K562 (cell line): Measurements from ENCODE around the gene FBRS. TPM values are rescaled to one million over a fixed set of nuclear protein-coding genes. Genes with fewer than 3 reads are reported as not detected.

Experiments
- ATF1 ChIP-seq, 2 experiments: fragments of 450-650 bp in 1 of 2; IDR thresholded peaks; 2 replicates each; pipeline ENCODE4 v1.6.1; 2016; ENCODE audit warnings: missing compliant biosample characterization in 1 of 2, missing genetic modification characterization in 1 of 2
- CBX8 ChIP-seq: fragments of 200-600 bp; sonication (generic); IDR thresholded peaks from 2 replicates; pipeline ENCODE4 v1.6.1; 2012; ENCODE audit warnings: borderline replicate concordance, mixed run types, low read depth, mild to moderate bottlenecking, moderate library complexity, mixed read lengths, low read length, control low read depth, inconsistent platforms; ENCODE audit not compliant: poor library complexity, severe bottlenecking; ENCODE audit errors: extremely low read depth
- E2F3 ChIP-seq: fragments of 250-450 bp; sonication (Bioruptor Pico); IDR thresholded peaks from 2 replicates; pipeline ENCODE4 v1.4.0; 2020; ENCODE audit warnings: mild to moderate bottlenecking
- HEY1 ChIP-seq: fragments of 250-450 bp; sonication (Bioruptor Pico); IDR thresholded peaks from 2 replicates; pipeline ENCODE4 v1.5.0; 2020; ENCODE audit warnings: mild to moderate bottlenecking, moderate library complexity, borderline replicate concordance
- HINFP ChIP-seq: fragments of 450-650 bp; conservative IDR thresholded peaks from 2 replicates; pipeline ENCODE4 v1.6.1; 2016; ENCODE audit warnings: missing genetic modification characterization, low read depth, mild to moderate bottlenecking, control low read depth, missing compliant biosample characterization
- HOMEZ ChIP-seq: fragments of 250-450 bp; sonication (Bioruptor Pico); IDR thresholded peaks from 2 replicates; pipeline ENCODE4 v1.4.0; 2020; ENCODE audit warnings: mild to moderate bottlenecking, moderate library complexity
- MTA2 ChIP-seq: fragments of 450-650 bp; IDR thresholded peaks from 2 replicates; pipeline ENCODE4 v1.6.1; 2016; ENCODE audit warnings: low read depth
- NCOA2 ChIP-seq, 2 experiments: fragments of 450-650 bp; IDR thresholded peaks; 2 replicates each; pipeline ENCODE4 v1.6.1; 2018; ENCODE audit warnings: mild to moderate bottlenecking in 2 of 2, moderate library complexity in 1 of 2; ENCODE audit not compliant: partially characterized antibody in 2 of 2
- NCOR1 ChIP-seq: fragments of 450-650 bp; IDR thresholded peaks from 2 replicates; pipeline ENCODE4 v1.6.1; 2016; ENCODE audit warnings: mild to moderate bottlenecking, moderate library complexity
- THRB ChIP-seq: fragments of 450-650 bp; formaldehyde crosslinking; conservative IDR thresholded peaks from 2 replicates; pipeline ENCODE4 v1.4.0; 2022; ENCODE audit warnings: mild to moderate bottlenecking, missing genetic modification characterization
- ZBTB49 ChIP-seq: sonication (generic); formaldehyde crosslinking; IDR thresholded peaks from 2 replicates; pipeline ENCODE4 v1.8.0; 2022; ENCODE audit warnings: missing genetic modification reagents, mild to moderate bottlenecking, borderline replicate concordance
- ZNF280B ChIP-seq: fragments of 250-450 bp; sonication (Bioruptor Pico); IDR thresholded peaks from 2 replicates; pipeline ENCODE4 v1.5.1; 2021; ENCODE audit warnings: mild to moderate bottlenecking
- ZNF511 ChIP-seq: sonication (generic); formaldehyde crosslinking; IDR thresholded peaks from 2 replicates; pipeline ENCODE4 v1.8.0; 2022; ENCODE audit warnings: mild to moderate bottlenecking, missing genetic modification reagents
- ZSCAN32 ChIP-seq: fragments of 450-650 bp; formaldehyde crosslinking; IDR thresholded peaks from 2 replicates; pipeline ENCODE4 v1.4.0; 2020; ENCODE audit warnings: mild to moderate bottlenecking, moderate library complexity
- polyA plus RNA-seq, 8 experiments: library from polyadenylated mRNA; depleted of rRNA in 4 of 8; stranded (reverse) in 5 of 8; unstranded in 3 of 8; fragments of >200 nt; fragmentation: Nextera tagmentation in 2 of 8; fragmentation: Illumina TruSeq in 1 of 8; extraction: Ambion mirVana in 2 of 8; extraction: Trizol in 1 of 8; gene quantifications; 2 replicates each; pipeline versions ENCODE4 v1.2.1 to v1.2.3, GENCODE V29; 2011 to 2014; ENCODE audit warnings: inconsistent platforms in 1 of 8, missing spikeins in 1 of 8
- total RNA-seq, 7 experiments: library from RNA; depleted of rRNA in 6 of 7; stranded (reverse); fragments of >200 nt in 6 of 7; fragmentation: Illumina TruSeq in 2 of 7; extraction: Trizol in 2 of 7; gene quantifications; 2 replicates each; pipeline versions ENCODE4 v1.2.1 to v1.2.3, GENCODE V29; 2011 to 2021; ENCODE audit warnings: low replicate concordance in 1 of 7

Gene FBRS
- total and polyA plus RNA-seq, 9 of the 15 experiments (the other 6 are each of a cell fraction or from before 2014, with no cell fraction given): 0.32 to 59.5 (median 13.1) TPM

- no peak for TF ChIP-seq ZSCAN32 (CRISPR knock-in tag)
- TF ChIP-seq E2F3: no peak
- TF ChIP-seq HINFP: no peak
- no peak for TF ChIP-seq HEY1 (CRISPR knock-in tag)
- TF ChIP-seq CBX8: no peak
- TF ChIP-seq ATF1 (CRISPR knock-in tag; IDR thresholded peaks at IDR 0.05): no peak
- TF ChIP-seq ATF1 (tag; IDR thresholded peaks at IDR 0.05): no peak
- TF ChIP-seq THRB (CRISPR knock-in tag): no peak
- no peak for TF ChIP-seq NCOR1
- no peak for TF ChIP-seq ZBTB49 (CRISPR knock-in tag)
- TF ChIP-seq MTA2: peak; percentile 13; the same call in 1 of the 2 replicates
- TF ChIP-seq HOMEZ (CRISPR knock-in tag): no peak
- TF ChIP-seq ZNF280B (CRISPR knock-in tag): no peak
- TF ChIP-seq NCOA2 (IDR thresholded peaks at IDR 0.05; ENCODE audit: partially characterized antibody in 2 of 2): no peak
- TF ChIP-seq ZNF511 (CRISPR knock-in tag): no peak
These were observed 29.3 kb upstream of the FBRS start (continued) for GRCh38 chr16:30628628-30629540.
